ENCODE results near the gene F2R.

F2R gene

DNA sequence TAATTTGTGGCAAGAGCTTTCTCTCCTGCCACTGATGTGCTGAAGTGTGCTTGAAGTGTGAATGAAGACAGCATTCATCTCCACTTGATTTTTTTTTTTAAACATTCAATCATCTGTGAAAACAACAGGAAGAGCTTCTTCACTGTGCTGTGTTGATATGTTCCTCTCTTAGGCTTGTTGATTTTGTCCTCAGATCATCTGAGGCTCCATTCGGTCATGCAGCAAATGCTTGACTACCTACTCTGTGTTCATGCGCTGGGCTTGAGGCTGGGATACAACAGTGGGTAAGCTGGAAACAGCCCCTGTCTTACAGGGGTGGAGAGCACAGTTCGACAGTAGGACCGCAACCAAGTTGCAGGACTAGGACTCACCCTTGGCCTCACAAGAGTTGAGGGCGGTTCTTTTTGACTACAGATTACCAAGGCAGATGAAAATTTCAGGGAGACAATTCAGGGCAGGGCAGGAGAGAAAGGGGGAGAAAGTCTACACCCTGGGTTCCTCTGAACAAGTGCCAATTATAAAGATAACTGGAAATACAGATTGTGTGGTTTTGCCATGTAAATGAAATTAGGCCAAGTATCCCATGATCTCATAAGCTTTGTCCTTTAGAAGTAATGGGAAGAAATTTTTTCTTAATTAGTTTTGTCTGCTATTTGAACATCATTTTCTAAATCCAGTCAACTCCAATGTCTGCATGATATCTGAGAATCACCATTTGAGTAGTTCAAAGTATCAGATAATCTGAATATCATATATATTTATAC is 31.0 kb upstream of the F2R start:
- H3K36me3 Mint-ChIP-seq = peaks cover 0 to 5% of the 10 kb centered on the region in 2 donors
- no peak overlapping the region for H3K27ac Mint-ChIP-seq
- peaks cover 10 to 13% of the 10 kb centered on the region in 2 donors for H3K4me1 Mint-ChIP-seq
- no peaks in the 10 kb centered on the region for H3K27me3 Mint-ChIP-seq
- ATAC-seq (replicated peaks) (peak in 1 of 2 donors; percentile 16), DNase-seq (no peak)
- no peak overlapping the region for H3K4me3 Mint-ChIP-seq
- H3K9me3 Mint-ChIP-seq = no peaks in the 10 kb centered on the region

DNA sequence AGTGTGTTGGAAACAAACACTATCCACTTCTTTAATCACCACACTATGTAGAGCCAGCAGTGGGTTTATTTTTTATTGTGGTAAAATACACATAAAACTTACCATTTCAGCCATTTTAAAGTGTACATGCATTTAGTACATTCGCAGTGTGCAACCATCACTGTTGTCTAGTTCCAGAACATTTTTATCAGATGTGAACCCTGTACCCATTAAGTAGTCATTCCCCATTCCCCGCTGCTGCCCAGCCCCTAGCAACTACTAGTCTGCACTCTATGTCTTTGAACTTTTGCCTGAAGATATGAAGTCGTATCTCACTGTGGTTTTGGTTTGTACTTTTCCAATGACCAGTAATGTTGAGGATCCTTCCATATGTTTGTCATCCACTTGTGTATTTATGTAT is 30.2 kb upstream of the F2R start:
- Mint-ChIP-seq H3K27me3 (no peaks in the 10 kb centered on the region), H3K36me3 (peaks cover 0 to 8% of the 10 kb centered on the region in 2 donors), H3K9me3 (no peaks in the 10 kb centered on the region), H3K4me3 (no peak overlapping the region), H3K27ac (no peak overlapping the region), H3K4me1 (peaks cover 10 to 13% of the 10 kb centered on the region in 2 donors)
- DNase-seq = no peak
- ATAC-seq (replicated peaks) = no peak

DNA sequence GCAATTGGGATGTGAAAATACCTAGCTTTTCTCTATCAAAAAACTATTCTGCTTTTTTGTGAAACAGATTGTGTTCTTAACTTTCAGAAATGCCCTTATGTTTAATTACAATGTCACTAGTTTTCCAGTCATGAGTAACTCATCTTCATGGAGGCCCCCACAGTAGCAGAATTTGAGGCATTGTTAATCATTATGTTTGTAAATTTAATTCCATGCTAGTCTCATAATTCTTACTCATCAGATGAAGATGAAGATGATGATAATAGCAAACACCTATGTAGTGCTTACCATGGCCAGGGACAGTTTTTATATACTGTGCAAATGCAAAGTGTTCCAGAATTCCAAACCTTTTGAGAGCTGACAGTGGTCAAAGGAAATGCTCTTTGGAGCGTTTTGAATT is 27.7 kb upstream of the F2R start:
- H3K9me3 Mint-ChIP-seq = no peaks in the 10 kb centered on the region
- peaks cover 0 to 8% of the 10 kb centered on the region in 2 donors for H3K36me3 Mint-ChIP-seq
- H3K27me3 Mint-ChIP-seq = no peaks in the 10 kb centered on the region
- no peak for DNase-seq
- no peak for ATAC-seq (replicated peaks)
- peaks cover 10 to 13% of the 10 kb centered on the region in 2 donors for H3K4me1 Mint-ChIP-seq
- no peak overlapping the region for H3K4me3 Mint-ChIP-seq
- no peak overlapping the region for H3K27ac Mint-ChIP-seq

DNA sequence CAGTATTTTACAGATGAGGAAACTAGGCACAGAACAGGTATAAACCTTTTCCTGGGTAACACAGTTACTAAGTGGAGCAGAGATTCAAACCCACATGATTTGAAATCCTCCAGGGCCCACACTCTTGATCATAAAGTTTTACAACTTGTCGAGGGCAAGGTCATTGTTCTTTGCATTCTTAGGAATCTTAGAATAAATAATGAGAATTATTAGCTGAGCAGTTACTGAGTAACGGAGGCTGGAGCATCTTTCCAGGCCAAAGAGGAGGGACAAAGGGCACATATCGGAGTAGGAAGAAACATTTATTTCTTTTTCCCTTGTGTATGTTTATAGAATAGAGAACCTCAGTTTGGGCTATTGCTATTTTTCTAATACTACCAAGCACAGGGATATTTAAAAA is 27.1 kb upstream of the F2R start:
- Mint-ChIP-seq H3K36me3 (peaks cover 0 to 8% of the 10 kb centered on the region in 2 donors), H3K9me3 (no peaks in the 10 kb centered on the region), H3K4me3 (no peak overlapping the region), H3K27me3 (no peaks in the 10 kb centered on the region), H3K4me1 (peaks cover 8 to 13% of the 10 kb centered on the region in 2 donors), H3K27ac (no peak overlapping the region)
- ATAC-seq (replicated peaks) (no peak), DNase-seq (no peak)

DNA sequence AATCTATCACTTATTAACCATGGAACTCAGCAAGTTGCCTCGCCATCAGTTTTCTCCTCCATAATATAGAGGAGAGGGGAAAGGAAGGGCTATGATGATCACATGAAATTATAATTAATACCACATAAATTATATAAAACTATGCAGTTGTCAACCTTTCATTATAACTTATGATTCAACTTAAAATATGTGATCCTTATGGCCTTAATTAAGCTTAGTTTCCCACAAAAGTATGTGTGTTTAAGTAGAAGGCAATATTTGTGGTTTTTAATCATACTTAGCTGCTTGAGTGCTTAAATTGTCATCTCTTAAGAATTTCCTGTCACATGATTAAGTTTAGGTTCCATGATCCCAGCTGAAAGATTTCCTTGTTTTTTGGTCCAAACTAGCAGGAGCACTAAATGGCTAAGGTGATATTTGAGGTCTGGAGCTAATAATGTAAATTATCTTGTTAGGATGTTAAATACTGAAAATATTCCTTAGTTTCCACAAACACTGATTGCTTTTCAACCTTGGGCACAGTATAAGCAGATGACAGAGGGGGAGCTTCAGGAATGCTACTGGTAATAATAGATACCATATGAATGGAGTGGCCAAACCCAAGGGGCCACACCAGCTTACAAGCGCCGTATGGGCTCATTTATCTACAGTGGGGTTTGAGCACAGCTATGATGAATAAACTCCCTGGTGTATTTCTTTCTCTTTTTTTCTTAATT is 26.4 kb upstream of the F2R start:
- Mint-ChIP-seq H3K9me3 (no peaks in the 10 kb centered on the region), H3K36me3 (peaks cover 0 to 8% of the 10 kb centered on the region in 2 donors), H3K27me3 (no peaks in the 10 kb centered on the region), H3K4me1 (peaks cover 4 to 7% of the 10 kb centered on the region in 2 donors), H3K27ac (peak overlapping the region; percentile 14), H3K4me3 (no peak overlapping the region)
- no peak for ATAC-seq (replicated peaks)
- DNase-seq = no peak

DNA sequence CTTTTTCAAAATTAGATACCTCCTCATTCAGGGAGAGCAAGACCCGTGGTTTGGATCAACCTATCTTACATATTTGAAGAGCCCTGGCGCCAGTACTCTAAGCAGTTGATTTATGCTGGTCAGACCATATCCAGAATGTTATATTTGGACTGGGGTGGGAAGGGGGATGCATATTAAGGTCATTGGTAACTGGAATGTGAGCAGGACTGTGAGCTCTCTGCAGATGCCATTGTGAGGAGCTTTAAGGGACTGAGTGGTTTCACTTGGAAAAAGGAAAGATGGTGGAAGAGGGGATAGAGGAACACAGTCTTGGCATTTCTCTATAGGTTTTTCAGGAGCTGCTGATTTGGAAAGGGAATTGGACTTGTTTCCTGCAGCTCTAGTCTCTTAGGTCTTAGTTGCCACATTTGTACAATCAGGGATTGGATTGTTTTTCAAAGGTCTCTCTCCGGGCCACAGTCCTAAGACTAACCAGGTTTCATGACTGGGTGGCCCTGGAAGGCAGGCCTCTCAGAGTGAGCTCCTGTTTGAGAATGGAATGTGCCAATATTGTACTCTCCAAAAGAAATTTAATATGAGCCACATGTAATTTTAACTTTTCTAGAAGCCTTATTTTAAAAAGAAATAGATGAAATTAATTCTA is 25.8 kb upstream of the F2R start:
- no peak for DNase-seq
- Mint-ChIP-seq H3K9me3 (no peaks in the 10 kb centered on the region), H3K27ac (peak overlapping the region; percentile 14), H3K27me3 (no peaks in the 10 kb centered on the region), H3K4me3 (no peak overlapping the region), H3K4me1 (peaks cover 0 to under 1% of the 10 kb centered on the region in 2 donors), H3K36me3 (peaks cover 0 to 8% of the 10 kb centered on the region in 2 donors)
- ATAC-seq (replicated peaks) = no peak

DNA sequence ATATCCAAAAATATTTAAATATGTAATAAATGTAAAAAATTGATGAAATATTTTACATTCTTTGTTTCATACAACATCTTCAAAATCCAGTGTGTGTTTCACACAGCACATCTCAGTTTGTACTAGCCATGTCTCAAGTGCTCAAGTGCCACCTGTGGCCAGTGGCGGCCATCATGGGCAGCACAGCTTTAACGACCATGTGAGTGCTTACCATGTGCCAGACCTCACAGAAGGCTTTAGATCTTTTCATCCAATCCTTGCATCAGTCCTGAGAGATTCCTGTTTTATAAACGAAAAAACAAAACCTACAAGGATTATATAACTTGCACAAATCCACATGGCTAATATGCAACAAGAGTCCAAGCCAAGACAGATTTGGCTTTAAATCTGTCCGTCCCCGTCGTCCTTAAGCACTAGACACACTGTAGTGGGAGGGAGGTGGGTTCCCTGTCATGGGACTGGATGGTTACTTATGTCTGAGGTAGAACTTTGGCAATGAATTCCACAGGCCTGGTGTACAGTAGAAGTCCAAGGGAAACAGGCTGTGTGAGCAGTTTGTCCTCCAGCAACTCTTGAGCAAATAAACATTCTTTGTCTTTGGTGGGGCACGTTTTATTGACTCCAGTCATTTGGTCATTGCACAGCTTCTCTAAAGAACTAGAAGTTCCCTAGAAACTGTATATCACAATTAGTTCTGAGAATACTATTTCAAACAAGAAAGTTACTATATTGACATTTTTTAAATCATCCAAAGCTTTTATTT is 25.0 kb upstream of the F2R start:
- Mint-ChIP-seq H3K27ac (peak overlapping the region; percentile 14), H3K4me3 (no peak overlapping the region), H3K27me3 (no peaks in the 10 kb centered on the region), H3K4me1 (no peaks in the 10 kb centered on the region), H3K36me3 (peaks cover 0 to 4% of the 10 kb centered on the region in 2 donors), H3K9me3 (no peaks in the 10 kb centered on the region)
- no peak for DNase-seq
- ATAC-seq (replicated peaks) = no peak

DNA sequence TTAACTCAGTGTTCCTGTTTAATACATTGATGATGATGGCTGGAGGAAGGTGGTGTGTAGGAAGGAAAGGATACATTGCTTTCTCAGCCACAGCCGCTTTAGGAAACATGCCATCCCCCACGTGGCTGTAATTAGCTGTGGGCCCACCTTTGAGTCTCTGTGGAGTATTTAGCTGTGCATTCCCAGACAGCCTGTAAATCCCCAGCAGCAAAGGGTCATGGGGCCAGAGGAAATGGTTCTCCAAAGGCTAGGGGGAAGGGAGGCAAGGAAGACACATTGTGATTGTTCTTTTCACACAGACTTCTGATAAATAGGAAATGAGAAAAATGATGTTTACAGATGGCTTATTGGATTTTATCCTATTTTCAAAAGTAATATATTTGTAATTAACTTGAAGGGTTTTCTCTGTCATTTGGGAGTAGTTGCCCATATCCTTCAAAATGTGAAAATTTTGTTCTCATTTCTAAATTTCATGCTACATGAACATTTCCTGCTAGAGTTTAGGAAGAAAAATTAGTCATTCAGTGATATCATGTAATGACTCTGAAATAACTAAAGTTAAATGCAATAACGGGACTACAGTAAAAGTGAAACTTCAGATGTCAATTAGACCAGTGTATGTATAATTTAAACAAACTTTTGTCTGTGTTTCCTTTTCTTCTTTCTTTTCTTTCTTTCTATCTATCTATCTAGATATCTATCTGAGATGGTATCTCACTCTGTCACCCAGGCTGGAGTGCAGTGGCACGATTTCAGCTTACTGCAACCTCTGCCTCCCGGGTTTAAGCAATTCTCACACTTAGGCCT is 24.3 kb upstream of the F2R start:
- DNase-seq = no peak
- no peak overlapping the region for H3K4me3 Mint-ChIP-seq
- H3K27me3 Mint-ChIP-seq = no peaks in the 10 kb centered on the region
- ATAC-seq (replicated peaks) = peak in 1 of 2 donors; percentile 31
- no peaks in the 10 kb centered on the region for H3K4me1 Mint-ChIP-seq
- no peaks in the 10 kb centered on the region for H3K9me3 Mint-ChIP-seq
- H3K36me3 Mint-ChIP-seq = peaks cover 0 to 3% of the 10 kb centered on the region in 2 donors
- no peak overlapping the region for H3K27ac Mint-ChIP-seq

DNA sequence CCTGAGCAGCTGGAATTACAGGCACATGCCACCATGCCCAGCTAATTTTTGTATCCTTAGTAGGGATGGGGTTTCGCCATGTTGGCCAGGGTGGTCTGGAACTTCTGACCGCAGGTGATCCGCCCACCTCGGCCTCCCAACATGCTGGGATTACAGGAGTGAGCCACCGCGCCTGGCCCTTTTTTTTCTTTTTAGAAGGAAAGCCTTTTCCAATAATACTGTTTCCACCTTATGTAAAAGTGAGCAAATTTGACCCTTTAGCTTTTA is 23.7 kb upstream of the F2R start:
- H3K4me3 Mint-ChIP-seq = no peak overlapping the region
- no peak for ATAC-seq (replicated peaks)
- H3K36me3 Mint-ChIP-seq = peaks cover 0 to 3% of the 10 kb centered on the region in 2 donors

DNA sequence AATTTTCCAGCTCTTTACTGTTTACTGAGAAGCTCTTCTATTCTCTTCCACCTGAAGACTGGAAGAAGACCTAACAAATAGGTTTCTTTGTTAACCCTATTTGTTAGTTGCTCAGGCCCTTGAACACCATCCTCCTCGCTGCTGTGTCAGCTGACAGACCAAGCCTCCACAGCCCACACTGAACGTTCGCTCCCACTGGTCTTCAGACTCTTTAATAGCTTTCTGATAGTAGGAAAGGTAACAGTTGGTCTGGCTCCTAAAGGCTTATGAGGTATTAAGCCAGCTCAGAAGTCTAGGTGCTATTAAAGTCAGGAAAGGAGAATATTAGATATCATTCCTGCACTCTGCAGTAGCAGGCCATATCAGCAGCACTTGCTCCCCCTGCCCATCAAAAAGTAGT is 23.3 kb upstream of the F2R start:
- DNase-seq (no peak), ATAC-seq (replicated peaks) (no peak)
- no peaks in the 10 kb centered on the region for H3K27me3 Mint-ChIP-seq
- H3K4me1 Mint-ChIP-seq = no peaks in the 10 kb centered on the region
- peaks cover 0 to 3% of the 10 kb centered on the region in 2 donors for H3K36me3 Mint-ChIP-seq
- H3K9me3 Mint-ChIP-seq = no peaks in the 10 kb centered on the region
- H3K4me3 Mint-ChIP-seq = no peak overlapping the region
- no peak overlapping the region for H3K27ac Mint-ChIP-seq

More for the DNA sequence above, 23.7 kb upstream of the F2R start:
- H3K27me3 Mint-ChIP-seq = no peaks in the 10 kb centered on the region
- no peaks in the 10 kb centered on the region for H3K9me3 Mint-ChIP-seq
- H3K27ac Mint-ChIP-seq = no peak overlapping the region
- no peaks in the 10 kb centered on the region for H3K4me1 Mint-ChIP-seq
- DNase-seq = no peak

DNA sequence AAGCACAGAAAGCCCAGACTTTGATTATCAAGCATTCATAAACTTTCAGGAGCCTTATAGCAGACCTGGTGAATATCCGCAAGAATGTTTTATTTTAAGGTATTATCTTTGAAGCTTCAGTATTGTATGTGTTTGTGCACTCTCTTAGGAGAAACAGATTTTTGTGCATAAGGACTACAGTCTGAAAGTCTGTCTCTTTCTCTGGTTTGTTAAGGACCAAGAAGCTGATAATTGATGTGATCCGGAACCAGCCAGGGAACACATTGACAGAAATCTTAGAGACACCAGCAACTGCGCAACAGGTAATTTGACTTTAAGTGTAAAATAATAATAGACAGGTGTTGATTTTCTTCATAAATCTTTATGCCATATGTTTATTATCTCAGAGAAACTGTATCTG is 22.8 kb upstream of the F2R start:
- no peak for ATAC-seq (replicated peaks)
- Mint-ChIP-seq H3K27me3 (no peaks in the 10 kb centered on the region), H3K36me3 (peaks cover 0 to 3% of the 10 kb centered on the region in 2 donors), H3K9me3 (no peaks in the 10 kb centered on the region), H3K4me3 (no peak overlapping the region), H3K27ac (no peak overlapping the region), H3K4me1 (no peaks in the 10 kb centered on the region)
- DNase-seq = no peak

DNA sequence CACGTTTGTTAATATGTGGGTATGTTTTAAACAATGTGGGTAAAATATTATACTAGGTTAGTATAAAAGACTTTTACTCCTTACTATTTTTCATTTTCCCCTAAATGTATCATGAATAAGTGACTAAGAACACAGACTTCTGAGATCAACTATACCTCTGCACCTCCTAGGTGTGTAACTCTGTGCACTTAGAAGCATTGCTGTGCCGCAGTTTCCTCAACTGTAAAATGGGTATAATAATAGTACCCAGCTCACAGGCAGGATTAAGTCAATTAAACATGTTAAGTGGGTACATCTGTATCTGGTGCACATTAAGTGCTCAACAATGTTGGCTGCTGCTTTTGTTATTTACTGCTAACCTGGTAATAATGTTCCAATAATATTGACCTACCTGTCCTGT is 21.6 kb upstream of the F2R start:
- Mint-ChIP-seq H3K27me3 (no peaks in the 10 kb centered on the region), H3K4me1 (no peaks in the 10 kb centered on the region), H3K36me3 (peaks cover 0 to 3% of the 10 kb centered on the region in 2 donors), H3K27ac (no peak overlapping the region), H3K4me3 (no peak overlapping the region), H3K9me3 (no peaks in the 10 kb centered on the region)
- no peak for DNase-seq
- no peak for ATAC-seq (replicated peaks)

DNA sequence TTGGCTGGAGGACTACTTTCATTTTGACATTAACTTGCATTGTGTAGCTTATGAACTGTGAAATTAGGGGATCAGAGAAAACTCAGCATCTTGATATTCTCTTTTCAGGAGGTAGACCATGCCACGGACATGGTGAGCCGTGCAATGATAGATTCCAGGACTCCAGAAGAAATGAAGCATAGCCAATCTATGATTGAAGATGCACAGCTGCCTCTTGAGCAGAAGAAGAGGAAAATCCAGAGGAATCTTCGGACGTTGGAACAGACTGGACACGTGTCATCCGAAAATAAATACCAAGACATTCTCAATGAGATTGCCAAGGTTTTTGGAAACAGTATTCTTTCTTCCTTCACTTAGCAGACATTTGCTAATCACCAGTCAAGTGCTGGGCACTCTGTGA is 20.6 kb upstream of the F2R start:
- no peaks in the 10 kb centered on the region for H3K27me3 Mint-ChIP-seq
- ATAC-seq (replicated peaks) = no peak
- no peak overlapping the region for H3K4me3 Mint-ChIP-seq
- no peak overlapping the region for H3K27ac Mint-ChIP-seq
- H3K4me1 Mint-ChIP-seq = no peaks in the 10 kb centered on the region
- no peaks in the 10 kb centered on the region for H3K9me3 Mint-ChIP-seq
- no peaks in the 10 kb centered on the region for H3K36me3 Mint-ChIP-seq
- DNase-seq = no peak

DNA sequence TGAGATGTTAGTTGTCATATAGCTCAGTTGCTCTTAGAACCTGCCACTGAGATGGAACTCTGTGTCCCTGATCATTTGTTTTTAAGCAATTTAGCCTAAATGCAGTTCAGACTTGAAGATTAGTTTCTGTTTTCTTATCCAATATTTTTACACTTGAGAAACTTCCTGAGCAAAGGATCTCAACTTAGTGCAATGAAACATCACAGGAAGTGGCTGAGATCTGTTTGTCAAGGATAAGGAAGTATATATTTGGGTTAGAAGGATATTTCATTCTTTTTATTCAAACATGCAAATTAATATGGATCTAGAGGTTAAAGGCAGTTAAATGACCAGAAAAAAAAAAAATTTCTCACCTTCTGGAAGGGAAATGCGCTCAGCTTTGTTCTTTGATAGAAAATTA is 19.7 kb upstream of the F2R start:
- Mint-ChIP-seq H3K36me3 (peaks cover 0 to 3% of the 10 kb centered on the region in 2 donors), H3K4me1 (no peaks in the 10 kb centered on the region), H3K4me3 (no peak overlapping the region)

More for the DNA sequence above, 19.7 kb upstream of the F2R start:
- Mint-ChIP-seq H3K27me3 (no peaks in the 10 kb centered on the region), H3K27ac (no peak overlapping the region), H3K9me3 (no peaks in the 10 kb centered on the region)
- ATAC-seq (replicated peaks) (no peak), DNase-seq (no peak)

Measured in stimulated activated naive B cell treated with anti-CD40 and anti-IgM and Interleukin-4, amounts not matched to agents 10 μg/mL and 1 μg/mL and 100 μg/mL, for 72 hours (primary cell).